MM.1S (cell line): ENCODE measurements around the gene IKZF4.

Experiments
- DNase-seq: peaks from one replicate; pipeline ENCODE4 v3.0.0-alpha.2; 2015
- H2AFZ ChIP-seq: fragments of 300-600 bp; sonication (generic); 2 replicates; pipeline ENCODE4 v1.6.0; 2016; ENCODE audit warnings: antibody characterized with exemption, low read length
- H3F3A ChIP-seq: fragments of 300-600 bp; sonication (generic); 2 replicates; pipeline ENCODE4 v1.6.1; 2016; ENCODE audit warnings: mild to moderate bottlenecking, antibody characterized with exemption, low read length, moderate library complexity, mixed read lengths; ENCODE audit not compliant: insufficient read depth
- H3K27ac ChIP-seq: fragments of 300-600 bp; sonication (generic); 2 replicates; pipeline ENCODE4 v1.5.1; 2016; ENCODE audit warnings: mild to moderate bottlenecking, low read length
- H3K27me3 ChIP-seq: fragments of 300-600 bp; sonication (generic); replicated peaks from 2 replicates; pipeline ENCODE4 v1.6.0; 2016; ENCODE audit warnings: low read length; ENCODE audit not compliant: insufficient read depth
- H3K36me3 ChIP-seq: fragments of 300-600 bp; sonication (generic); replicated peaks from 2 replicates; pipeline ENCODE4 v1.6.1; 2016; ENCODE audit warnings: mild to moderate bottlenecking, low read length, mixed read lengths; ENCODE audit not compliant: insufficient read depth
- H3K4me1 ChIP-seq: fragments of 300-600 bp; sonication (generic); 2 replicates; pipeline ENCODE4 v1.6.1; 2016; ENCODE audit warnings: low read length, mixed read lengths
- H3K4me2 ChIP-seq: fragments of 300-600 bp; sonication (generic); 2 replicates; pipeline ENCODE4 v1.6.0; 2016; ENCODE audit warnings: low read depth, low read length
- H3K4me3 ChIP-seq: fragments of 300-600 bp; sonication (generic); 2 replicates; pipeline ENCODE4 v1.5.1; 2016; ENCODE audit warnings: low read length, mixed read lengths
- H3K79me2 ChIP-seq: fragments of 300-600 bp; sonication (generic); 2 replicates; pipeline ENCODE4 v1.6.1; 2016; ENCODE audit warnings: mixed run types, low read length, mixed read lengths
- H3K9ac ChIP-seq: fragments of 300-600 bp; sonication (generic); 2 replicates; pipeline ENCODE4 v1.6.1; 2016; ENCODE audit warnings: low read length, mixed read lengths
- H3K9me2 ChIP-seq: fragments of 300-600 bp; sonication (generic); replicated peaks from 2 replicates; pipeline ENCODE4 v1.6.1; 2016; ENCODE audit warnings: mild to moderate bottlenecking, low read length, mixed read lengths; ENCODE audit not compliant: insufficient read depth
- H3K9me3 ChIP-seq: fragments of 300-600 bp; sonication (generic); replicated peaks from 2 replicates; pipeline ENCODE4 v1.6.1; 2016; ENCODE audit warnings: mild to moderate bottlenecking, low read length, mixed read lengths; ENCODE audit not compliant: insufficient read depth
- H4K20me1 ChIP-seq: fragments of 300-600 bp; sonication (generic); 2 replicates; pipeline ENCODE4 v1.6.1; 2016; ENCODE audit warnings: mild to moderate bottlenecking, low read length, moderate library complexity, mixed read lengths; ENCODE audit not compliant: insufficient read depth
- EZH2 ChIP-seq: fragments of 300-600 bp; sonication (generic); optimal IDR thresholded peaks from 2 replicates; pipeline ENCODE3; 2017; ENCODE audit warnings: low read depth, mild to moderate bottlenecking, antibody characterized with exemption, low read length, mixed read lengths
- EZH2phosphoT487 ChIP-seq: fragments of 300-600 bp; sonication (generic); IDR thresholded peaks from 2 replicates; pipeline ENCODE4 v1.6.1; 2018; ENCODE audit warnings: antibody characterized with exemption, low read length
- TF ChIP-seq, protein P1 (sequence below): fragments of 300-600 bp; sonication (generic); IDR thresholded peaks from 2 replicates; pipeline ENCODE4 v1.5.1; 2016; ENCODE audit warnings: antibody characterized with exemption, low read length, mixed read lengths

The IKZF4 gene

DNA sequence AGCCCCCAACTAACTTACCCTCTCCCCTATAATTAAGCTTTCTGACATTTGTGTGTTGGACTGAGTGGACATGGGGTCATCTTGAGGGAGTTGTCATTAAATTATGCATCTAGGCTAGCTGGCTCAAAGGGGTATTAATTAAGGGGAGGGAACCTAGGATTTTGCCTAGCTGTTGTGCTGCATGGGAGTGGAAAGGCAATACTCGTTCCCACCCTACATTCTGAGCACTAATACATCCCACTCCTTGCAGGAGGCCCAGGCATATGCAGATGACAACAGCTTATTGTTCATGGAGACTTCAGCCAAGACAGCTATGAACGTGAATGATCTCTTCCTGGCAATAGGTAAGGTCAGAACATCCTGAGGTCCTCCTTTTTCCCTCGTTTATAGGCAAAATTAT is 29.7 kb upstream of the IKZF4 start:
- no peak overlapping the region for H3K4me3 ChIP-seq
- H3K9ac ChIP-seq: no peak overlapping the region
- H3K36me3 ChIP-seq: peaks cover 4% of the 10 kb centered on the region; the same call in 1 of the 2 replicates
- H3F3A ChIP-seq: peaks cover 4% of the 10 kb centered on the region; the same call in 1 of the 2 replicates
- no peaks in the 10 kb centered on the region for H3K79me2 ChIP-seq
- no peak overlapping the region for H2AFZ ChIP-seq
- no peaks in the 10 kb centered on the region for H4K20me1 ChIP-seq
- TF ChIP-seq EZH2phosphoT487: no peak
- TF ChIP-seq EZH2: no peak
- TF ChIP-seq, protein P1, sequence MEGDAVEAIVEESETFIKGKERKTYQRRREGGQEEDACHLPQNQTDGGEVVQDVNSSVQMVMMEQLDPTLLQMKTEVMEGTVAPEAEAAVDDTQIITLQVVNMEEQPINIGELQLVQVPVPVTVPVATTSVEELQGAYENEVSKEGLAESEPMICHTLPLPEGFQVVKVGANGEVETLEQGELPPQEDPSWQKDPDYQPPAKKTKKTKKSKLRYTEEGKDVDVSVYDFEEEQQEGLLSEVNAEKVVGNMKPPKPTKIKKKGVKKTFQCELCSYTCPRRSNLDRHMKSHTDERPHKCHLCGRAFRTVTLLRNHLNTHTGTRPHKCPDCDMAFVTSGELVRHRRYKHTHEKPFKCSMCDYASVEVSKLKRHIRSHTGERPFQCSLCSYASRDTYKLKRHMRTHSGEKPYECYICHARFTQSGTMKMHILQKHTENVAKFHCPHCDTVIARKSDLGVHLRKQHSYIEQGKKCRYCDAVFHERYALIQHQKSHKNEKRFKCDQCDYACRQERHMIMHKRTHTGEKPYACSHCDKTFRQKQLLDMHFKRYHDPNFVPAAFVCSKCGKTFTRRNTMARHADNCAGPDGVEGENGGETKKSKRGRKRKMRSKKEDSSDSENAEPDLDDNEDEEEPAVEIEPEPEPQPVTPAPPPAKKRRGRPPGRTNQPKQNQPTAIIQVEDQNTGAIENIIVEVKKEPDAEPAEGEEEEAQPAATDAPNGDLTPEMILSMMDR: no peak
- no peaks in the 10 kb centered on the region for H3K27me3 ChIP-seq
- H3K4me2 ChIP-seq: no peak overlapping the region
- H3K27ac ChIP-seq: no peak overlapping the region
- H3K9me3 ChIP-seq: no peaks in the 10 kb centered on the region
- H3K4me1 ChIP-seq: no peaks in the 10 kb centered on the region
- DNase-seq: no peak
- no peaks in the 10 kb centered on the region for H3K9me2 ChIP-seq

DNA sequence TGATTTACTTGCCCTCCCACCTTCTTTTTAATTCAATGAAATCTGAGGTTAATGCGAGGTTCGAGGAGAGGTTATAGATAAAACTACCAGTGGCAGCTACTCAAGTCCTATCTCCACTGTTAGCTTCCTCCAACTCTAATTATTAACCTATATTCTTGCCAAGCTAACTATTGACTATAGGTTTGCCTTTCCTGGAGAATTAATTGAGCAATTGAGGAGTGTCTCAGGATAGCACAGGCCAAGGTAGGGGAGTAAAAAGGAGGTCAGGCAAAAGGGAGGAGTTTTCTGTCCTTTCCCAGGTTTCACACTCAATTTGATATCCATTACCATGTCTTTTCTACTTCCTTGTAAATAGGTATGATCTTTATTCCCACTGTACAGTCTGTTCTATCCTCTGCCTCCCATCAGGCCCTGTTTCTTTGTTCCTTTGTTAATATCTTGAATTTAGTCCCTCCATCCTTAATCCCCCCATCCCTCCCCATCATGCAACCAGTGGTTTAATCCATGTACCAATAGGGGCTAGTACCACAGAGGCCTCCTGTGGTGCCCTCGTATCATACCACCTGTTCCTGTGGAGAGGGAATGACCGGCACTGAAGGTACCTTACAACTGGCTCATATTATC is 27.5 kb upstream of the IKZF4 start:
- Histone ChIP-seq H3K27ac (no peak overlapping the region), H4K20me1 (no peaks in the 10 kb centered on the region), H3K4me1 (0 out of 2 replicates have a peak, but pooled peaks cover 4% of the 10 kb centered on the region), H3K79me2 (no peaks in the 10 kb centered on the region), H2AFZ (no peak overlapping the region), H3K9me2 (no peaks in the 10 kb centered on the region), H3K27me3 (no peaks in the 10 kb centered on the region), H3K4me2 (no peak overlapping the region), H3K36me3 (peaks cover 4% of the 10 kb centered on the region; the same call in 1 of the 2 replicates), H3K4me3 (no peak overlapping the region), H3F3A (peaks cover 9% of the 10 kb centered on the region; the same call in 1 of the 2 replicates), H3K9ac (no peak overlapping the region), H3K9me3 (no peaks in the 10 kb centered on the region)
- TF ChIP-seq, protein P1: no peak
- TF ChIP-seq EZH2: no peak
- DNase-seq: no peak

DNA sequence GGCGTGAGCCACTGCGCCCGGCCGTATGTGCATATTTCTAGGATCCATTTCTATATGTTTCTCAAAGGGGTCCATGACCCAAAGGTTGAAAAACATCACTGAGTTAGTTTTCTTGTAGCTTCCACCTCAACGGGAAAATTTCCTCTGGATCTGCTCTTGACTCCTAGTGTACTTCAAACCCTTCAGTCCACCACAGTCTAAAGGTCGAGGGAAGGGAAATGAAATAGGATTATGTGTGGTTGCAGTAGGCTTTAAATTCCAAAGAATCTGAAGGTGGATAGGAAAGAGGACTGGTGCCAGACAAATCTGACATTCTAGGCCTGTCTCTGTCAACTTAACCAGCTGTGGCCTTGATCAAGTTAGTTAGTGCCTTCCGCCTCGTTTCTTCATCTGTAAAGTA is 25.5 kb upstream of the IKZF4 start:
- no peak overlapping the region for H3K4me2 ChIP-seq
- no peaks in the 10 kb centered on the region for H3K27me3 ChIP-seq
- 0 out of 2 replicates have a peak, but pooled peaks cover 4% of the 10 kb centered on the region for H3K4me1 ChIP-seq
- peaks cover 9% of the 10 kb centered on the region; the same call in 1 of the 2 replicates for H3F3A ChIP-seq
- H3K27ac ChIP-seq: no peak overlapping the region
- H3K9me3 ChIP-seq: no peaks in the 10 kb centered on the region
- no peaks in the 10 kb centered on the region for H3K9me2 ChIP-seq
- no peaks in the 10 kb centered on the region for H4K20me1 ChIP-seq
- H3K9ac ChIP-seq: no peak overlapping the region
- no peak for DNase-seq
- H2AFZ ChIP-seq: no peak overlapping the region
- TF ChIP-seq EZH2: no peak
- no peaks in the 10 kb centered on the region for H3K79me2 ChIP-seq
- peaks cover 4% of the 10 kb centered on the region; the same call in 1 of the 2 replicates for H3K36me3 ChIP-seq
- H3K4me3 ChIP-seq: no peak overlapping the region

DNA sequence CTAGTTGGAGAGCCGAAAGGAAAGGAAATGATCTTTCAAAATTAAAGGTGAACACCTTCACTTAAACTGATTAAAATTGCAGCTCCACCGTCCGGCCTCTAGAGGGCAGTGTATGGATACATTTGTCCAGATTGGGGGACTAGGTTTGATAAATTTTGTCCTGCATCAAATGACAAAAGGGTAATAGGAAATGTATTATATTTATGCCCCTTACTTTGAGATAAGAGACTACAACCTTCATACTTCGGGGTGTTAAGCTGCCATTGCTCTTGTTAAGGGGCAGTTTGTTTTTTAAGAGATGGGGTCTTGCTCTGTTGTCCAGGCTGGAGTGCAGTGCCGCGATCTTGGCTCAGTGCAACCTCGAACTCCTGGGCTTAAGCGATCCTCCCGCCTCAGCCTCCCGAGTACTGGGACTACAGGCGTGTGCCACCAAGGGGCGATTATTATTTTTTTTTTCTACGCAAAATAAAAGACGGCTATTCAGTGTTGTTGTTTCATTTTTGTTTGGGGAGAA is 24.6 kb upstream of the IKZF4 start:
- H3K27ac ChIP-seq: peak overlapping the region; percentile 17; the same call in 1 of the 2 replicates
- H3K79me2 ChIP-seq: no peaks in the 10 kb centered on the region
- TF ChIP-seq, protein P1: peak; percentile 91
- no peak for TF ChIP-seq EZH2phosphoT487
- H3K4me3 ChIP-seq: peak overlapping the region; percentile 68
- peaks cover 9% of the 10 kb centered on the region; the same call in 1 of the 2 replicates for H3F3A ChIP-seq
- H2AFZ ChIP-seq: peak overlapping the region; percentile 84
- no peaks in the 10 kb centered on the region for H3K9me2 ChIP-seq
- H3K36me3 ChIP-seq: no peaks in the 10 kb centered on the region
- no peaks in the 10 kb centered on the region for H3K9me3 ChIP-seq
- H4K20me1 ChIP-seq: no peaks in the 10 kb centered on the region
- DNase-seq: peak; percentile 72
- H3K27me3 ChIP-seq: no peaks in the 10 kb centered on the region
- 0 out of 2 replicates have a peak, but pooled peaks cover 4% of the 10 kb centered on the region for H3K4me1 ChIP-seq
- peak overlapping the region; percentile 90 for H3K4me2 ChIP-seq
- H3K9ac ChIP-seq: peak overlapping the region; percentile 66; the same call in 1 of the 2 replicates
